Measurements from ENCODE around the gene DCAF6.

DNA sequence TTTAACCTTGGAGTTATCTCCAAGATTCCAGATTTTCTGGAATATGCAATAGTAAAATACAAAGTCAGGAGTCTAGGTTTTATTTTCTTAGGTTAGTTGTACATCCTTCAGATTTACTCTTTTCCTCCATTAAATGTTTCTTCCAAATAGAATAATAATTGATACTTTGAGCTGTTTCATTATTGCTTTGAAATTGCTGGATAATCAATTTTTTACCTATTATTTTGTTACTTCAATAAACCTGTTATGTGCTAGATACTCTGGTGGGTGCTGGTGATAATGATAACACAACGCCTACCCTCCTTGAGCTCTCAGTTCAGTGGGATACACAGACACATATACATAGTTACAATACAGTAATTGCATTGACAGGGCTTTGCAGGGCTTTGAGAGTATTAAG, 120.9 kb downstream of the DCAF6 start:
- TF ChIP-seq GATA2 (IDR thresholded peaks at IDR 0.05; ENCODE audit: low read depth, low read length) (no peak), GATA3 (IDR thresholded peaks at IDR 0.05; ENCODE audit: low read depth, low read length) (no peak)
